GM12878 (cell line): Measurements from ENCODE around the gene BBOX1.
"Not testable (repeated sequence)": the region's sequence is repeated elsewhere in the genome, so short reads cannot be mapped to it uniquely, and the experiment has no call there.

ENCODE experiments used
- BHLHE40 ChIP-seq, 2 experiments: fragments of 450-650 bp in 1 of 2; IDR thresholded peaks; 2 replicates each; pipeline ENCODE4 v1.6.1; 2011 to 2017; ENCODE audit warnings: low read depth in 2 of 2, borderline replicate concordance in 1 of 2, improper control_type of control experiment in 1 of 2, low read length in 1 of 2, mild to moderate bottlenecking in 1 of 2
- CEBPZ ChIP-seq: fragments of 150-350 bp; IDR thresholded peaks from 2 replicates; pipeline ENCODE4 v1.6.1; 2016; ENCODE audit warnings: low read depth, low read length
- CTCF ChIP-seq, 3 experiments: IDR thresholded peaks in 2 of 3; conservative IDR thresholded peaks in 1 of 3; 2 replicates each; pipeline ENCODE4 v1.5.1; 2011; ENCODE audit warnings: low read depth in 3 of 3, low read length in 3 of 3, mild to moderate bottlenecking in 3 of 3, control low read depth in 2 of 3, moderate library complexity in 2 of 3, inconsistent platforms in 1 of 3, mixed read lengths in 1 of 3; ENCODE audit not compliant: control insufficient read depth in 2 of 3, insufficient read depth in 1 of 3; ENCODE audit errors: extremely low read depth in 1 of 3
- FOS ChIP-seq: IDR thresholded peaks from 3 replicates; pipeline ENCODE4 v1.6.1; 2011; ENCODE audit warnings: borderline replicate concordance; ENCODE audit not compliant: insufficient read length; ENCODE audit errors: extremely low read depth
- GABPA ChIP-seq: IDR thresholded peaks from 2 replicates; pipeline ENCODE4 v1.6.1; 2014; ENCODE audit warnings: antibody characterized with exemption, low read depth, mild to moderate bottlenecking, inconsistent platforms
- IRF3 ChIP-seq: fragments of 450-650 bp; IDR thresholded peaks from 2 replicates; pipeline ENCODE4 v1.6.1; 2014; ENCODE audit warnings: mild to moderate bottlenecking
- JUNB ChIP-seq: IDR thresholded peaks from 2 replicates; pipeline ENCODE4 v1.6.1; 2016; ENCODE audit warnings: antibody characterized with exemption, mild to moderate bottlenecking
- JUND ChIP-seq: IDR thresholded peaks from 2 replicates; pipeline ENCODE4 v1.6.1; 2012; ENCODE audit warnings: low read depth, mild to moderate bottlenecking, low read length, improper control_type of control experiment, moderate library complexity
- POLR2A ChIP-seq: IDR thresholded peaks from 2 replicates; pipeline ENCODE4 v1.6.1; 2011; ENCODE audit warnings: low read depth, mild to moderate bottlenecking, low read length
- POLR2AphosphoS5 ChIP-seq: IDR thresholded peaks from 2 replicates; pipeline ENCODE4 v1.6.1; 2011; ENCODE audit warnings: mild to moderate bottlenecking, low read length, inconsistent platforms
- TCF3 ChIP-seq: IDR thresholded peaks from 2 replicates; pipeline ENCODE4 v1.6.1; 2012; ENCODE audit warnings: low read depth, mild to moderate bottlenecking, low read length, borderline replicate concordance; ENCODE audit not compliant: insufficient read depth
- ZBTB33 ChIP-seq: fragments of 450-650 bp; IDR thresholded peaks from 2 replicates; pipeline ENCODE4 v1.6.1; 2017; ENCODE audit warnings: mild to moderate bottlenecking
- ZBTB40 ChIP-seq: fragments of 450-650 bp; IDR thresholded peaks from 2 replicates; pipeline ENCODE4 v1.6.1; 2016; ENCODE audit warnings: mild to moderate bottlenecking, moderate library complexity, borderline replicate concordance

GRCh38 chr11:27175562-27175961 lies 134.9 kb downstream of the BBOX1 start:
- TF ChIP-seq GABPA; POLR2A; CEBPZ; POLR2AphosphoS5; ZBTB33; IRF3; CTCF (IDR thresholded peaks at IDR 0.05 in 2 of 3, conservative IDR thresholded peaks at IDR 0.05 in 1 of 3; ENCODE audit: control insufficient read depth in 2 of 3, extremely low read depth in 1 of 3, insufficient read depth in 1 of 3, low read depth in 3 of 3, low read length in 3 of 3); JUNB; BHLHE40 (IDR thresholded peaks at IDR 0.05; ENCODE audit: borderline replicate concordance in 1 of 2, low read depth in 2 of 2, low read length in 1 of 2); ZBTB40; JUND; FOS; TCF3: not testable (repeated sequence)
